HEK293T (cell line): ENCODE measurements around the gene CCRL2.
"Not testable (repeated sequence)": the region's sequence is repeated elsewhere in the genome, so short reads cannot be mapped to it uniquely, and the experiment has no call there.

Experiments
- ARNT ChIP-seq: fragments of 450-650 bp; IDR thresholded peaks from 2 replicates; pipeline ENCODE4 v1.6.1; 2017; ENCODE audit warnings: mild to moderate bottlenecking
- BHLHE40 ChIP-seq: fragments of 450-650 bp; IDR thresholded peaks from 2 replicates; pipeline ENCODE4 v1.6.1; 2016; ENCODE audit warnings: mild to moderate bottlenecking, moderate library complexity, borderline replicate concordance
- ELF4 ChIP-seq: fragments of 450-650 bp; IDR thresholded peaks from 2 replicates; pipeline ENCODE4 v1.6.1; 2017; ENCODE audit warnings: antibody characterized with exemption
- FOXA1 ChIP-seq: fragments of 450-650 bp; IDR thresholded peaks from 2 replicates; pipeline ENCODE4 v1.6.1; 2016; ENCODE audit warnings: mild to moderate bottlenecking
- FOXK2 ChIP-seq: fragments of 450-650 bp; IDR thresholded peaks from 2 replicates; pipeline ENCODE4 v1.6.1; 2016; ENCODE audit warnings: mild to moderate bottlenecking
- FOXM1 ChIP-seq: fragments of 450-650 bp; IDR thresholded peaks from 2 replicates; pipeline ENCODE4 v1.6.1; 2017; ENCODE audit warnings: mild to moderate bottlenecking, borderline replicate concordance
- LEF1 ChIP-seq: fragments of 450-650 bp; IDR thresholded peaks from 2 replicates; pipeline ENCODE4 v1.6.1; 2017; ENCODE audit warnings: mild to moderate bottlenecking, borderline replicate concordance
- NFRKB ChIP-seq: fragments of 450-650 bp; IDR thresholded peaks from 2 replicates; pipeline ENCODE4 v1.6.1; 2016; ENCODE audit warnings: mild to moderate bottlenecking, moderate library complexity
- SP1 ChIP-seq: fragments of 450-650 bp; IDR thresholded peaks from 2 replicates; pipeline ENCODE4 v1.6.1; 2017
- SUZ12 ChIP-seq: fragments of 450-650 bp; IDR thresholded peaks from 2 replicates; pipeline ENCODE4 v1.6.1; 2016; ENCODE audit warnings: mild to moderate bottlenecking
- TARDBP ChIP-seq: fragments of 450-650 bp; IDR thresholded peaks from 2 replicates; pipeline ENCODE4 v1.6.1; 2016
- ZNF384 ChIP-seq: fragments of 450-650 bp; IDR thresholded peaks from 2 replicates; pipeline ENCODE4 v1.6.1; 2016

DNA sequence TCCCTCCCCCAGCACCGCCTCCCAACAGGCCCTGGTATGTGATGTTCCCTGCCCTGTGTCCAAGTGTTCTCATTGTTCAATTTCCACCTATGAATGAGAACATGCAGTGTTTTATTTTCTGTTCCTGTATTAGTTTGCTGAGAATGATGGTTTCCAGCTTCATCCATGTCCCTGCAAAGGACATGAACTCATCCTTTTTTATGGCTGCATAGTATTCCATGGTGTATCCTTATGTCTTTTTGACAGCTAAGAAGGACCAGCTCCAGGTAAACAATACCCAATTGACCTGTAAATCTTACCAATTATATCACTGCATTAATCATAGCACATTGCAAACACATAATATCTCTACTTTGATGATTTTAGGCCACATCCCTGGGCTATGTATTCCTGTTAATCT lies 23.8 kb downstream of the CCRL2 start:
- not testable (repeated sequence) for TF ChIP-seq LEF1, NFRKB, SUZ12, TARDBP, SP1, ELF4, ARNT, FOXM1, FOXK2, BHLHE40, FOXA1, ZNF384
